WI38 (cell line): ENCODE data around the gene RYR1.

Experiments used
- H3K4me3 ChIP-seq: 2 replicates; pipeline ENCODE4 v1.5.1; 2011; ENCODE audit warnings: low read depth, mild to moderate bottlenecking, control low read depth, low read length
- TF ChIP-seq, protein P1 (sequence below): IDR thresholded peaks from 2 replicates; pipeline ENCODE4 v1.5.1; 2012; ENCODE audit warnings: low read depth, mild to moderate bottlenecking, control low read depth, low read length

Gene RYR1

DNA sequence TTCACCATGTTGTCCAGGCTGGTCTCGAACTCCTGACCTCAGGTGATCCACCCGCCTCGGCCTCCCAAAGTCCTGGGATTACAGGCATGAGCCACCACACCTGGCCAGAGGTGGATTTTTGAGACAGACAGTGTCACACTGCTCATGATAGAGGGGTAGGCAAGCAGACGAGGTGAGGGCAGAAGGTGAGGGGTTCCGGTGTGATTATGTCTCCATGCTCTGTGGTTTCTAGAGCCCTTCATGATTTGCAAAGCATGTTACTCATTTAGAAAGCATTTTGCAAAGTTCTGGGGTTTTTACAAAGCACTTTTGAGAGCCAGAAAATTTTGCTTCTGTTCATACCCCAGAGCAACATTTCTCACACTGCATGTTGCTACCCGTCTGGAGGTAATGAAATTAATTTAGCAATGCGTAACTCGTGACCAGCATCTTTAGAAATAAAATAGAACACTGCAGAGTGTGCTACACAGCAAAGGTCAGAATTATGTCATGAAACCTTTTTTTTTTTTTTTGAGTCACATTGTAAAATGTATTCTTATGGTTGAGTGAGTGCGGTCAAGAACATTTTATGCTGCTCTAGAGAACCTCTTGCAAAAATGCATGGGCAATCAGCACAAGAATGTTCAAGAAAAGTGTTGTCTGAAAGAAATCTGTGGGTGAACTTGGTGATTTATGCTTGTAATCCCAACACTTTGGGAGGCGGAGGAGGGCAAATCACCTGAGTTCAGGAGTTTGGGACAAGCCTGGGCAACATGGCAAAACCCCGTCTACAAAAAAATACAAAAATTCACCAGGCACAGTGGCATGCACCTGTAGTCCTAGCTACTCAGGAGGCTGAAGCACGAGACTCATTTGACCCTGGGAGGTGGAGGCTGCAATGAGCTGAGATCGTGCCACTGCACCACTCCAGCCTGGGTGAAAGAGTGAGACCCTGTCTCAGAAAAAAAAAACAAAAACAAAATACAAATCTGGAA is 126.2 kb downstream of the RYR1 start:
- TF ChIP-seq, protein P1, sequence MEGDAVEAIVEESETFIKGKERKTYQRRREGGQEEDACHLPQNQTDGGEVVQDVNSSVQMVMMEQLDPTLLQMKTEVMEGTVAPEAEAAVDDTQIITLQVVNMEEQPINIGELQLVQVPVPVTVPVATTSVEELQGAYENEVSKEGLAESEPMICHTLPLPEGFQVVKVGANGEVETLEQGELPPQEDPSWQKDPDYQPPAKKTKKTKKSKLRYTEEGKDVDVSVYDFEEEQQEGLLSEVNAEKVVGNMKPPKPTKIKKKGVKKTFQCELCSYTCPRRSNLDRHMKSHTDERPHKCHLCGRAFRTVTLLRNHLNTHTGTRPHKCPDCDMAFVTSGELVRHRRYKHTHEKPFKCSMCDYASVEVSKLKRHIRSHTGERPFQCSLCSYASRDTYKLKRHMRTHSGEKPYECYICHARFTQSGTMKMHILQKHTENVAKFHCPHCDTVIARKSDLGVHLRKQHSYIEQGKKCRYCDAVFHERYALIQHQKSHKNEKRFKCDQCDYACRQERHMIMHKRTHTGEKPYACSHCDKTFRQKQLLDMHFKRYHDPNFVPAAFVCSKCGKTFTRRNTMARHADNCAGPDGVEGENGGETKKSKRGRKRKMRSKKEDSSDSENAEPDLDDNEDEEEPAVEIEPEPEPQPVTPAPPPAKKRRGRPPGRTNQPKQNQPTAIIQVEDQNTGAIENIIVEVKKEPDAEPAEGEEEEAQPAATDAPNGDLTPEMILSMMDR: no peak
- no peak overlapping the region for H3K4me3 ChIP-seq

GRCh38 chr19:38561053-38561606 is 127.6 kb downstream of the RYR1 start:
- TF ChIP-seq, protein P1: no peak
- H3K4me3 ChIP-seq: no peak overlapping the region

DNA sequence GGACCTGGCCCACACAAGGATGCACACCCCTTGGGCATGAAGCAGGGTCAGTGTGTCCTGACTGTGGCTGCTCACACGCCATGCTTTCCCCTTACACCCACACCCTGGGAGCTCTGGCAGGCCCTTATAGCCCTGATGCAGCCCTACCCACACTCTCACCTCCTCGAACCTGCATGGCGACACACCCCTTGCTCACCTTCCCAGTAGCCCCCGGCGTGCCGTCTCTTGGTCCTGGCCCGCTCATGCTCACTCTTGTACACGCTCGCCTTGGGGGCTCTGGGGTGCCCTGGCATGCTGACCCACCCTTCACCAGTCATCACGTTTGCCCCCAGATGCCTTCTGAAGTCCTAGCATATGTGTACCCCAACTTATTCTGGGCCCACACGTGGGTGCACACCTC is 128.2 kb downstream of the RYR1 start:
- no peak overlapping the region for H3K4me3 ChIP-seq
- TF ChIP-seq, protein P1: no peak

GRCh38 chr19:38562096-38562495 is 128.6 kb downstream of the RYR1 start:
- TF ChIP-seq, protein P1: no peak
- no peak overlapping the region for H3K4me3 ChIP-seq

DNA sequence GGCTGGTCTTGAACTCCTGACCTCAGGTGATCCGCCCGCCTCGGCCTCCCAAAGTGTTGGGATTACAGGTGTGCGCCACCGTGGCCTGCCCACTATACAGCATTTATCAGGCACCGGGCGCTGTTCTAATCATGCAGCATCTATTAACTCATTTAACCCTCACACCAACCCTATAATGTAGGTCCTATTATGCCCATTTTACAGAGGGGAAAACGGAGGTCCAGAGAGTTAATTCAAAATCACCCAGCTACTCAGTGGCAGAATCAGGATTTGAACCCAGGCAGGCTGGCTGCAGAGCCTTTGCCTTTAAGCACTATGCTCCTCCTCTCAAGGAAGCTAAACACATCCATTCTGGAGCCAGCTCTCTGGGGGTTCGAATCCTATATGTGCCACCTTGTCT is 130.0 kb downstream of the RYR1 start:
- H3K4me3 ChIP-seq: no peak overlapping the region
- TF ChIP-seq, protein P1: no peak

- TF ChIP-seq, protein P1: no peak
- H3K4me3 ChIP-seq: no peak overlapping the region
These were observed 131.6 kb downstream of the RYR1 start for GRCh38 chr19:38564981-38565690.
